ENCODE measurements around the gene JMJD6. TPM values are rescaled to one million over a fixed set of nuclear protein-coding genes. Genes with fewer than 3 reads are reported as not detected.

Gene JMJD6
- total and polyA plus RNA-seq, 2 of the 8 experiments (the other 6 are each of a cell fraction or from before 2014, with no cell fraction given) = 8.6 to 18.6 TPM

DNA sequence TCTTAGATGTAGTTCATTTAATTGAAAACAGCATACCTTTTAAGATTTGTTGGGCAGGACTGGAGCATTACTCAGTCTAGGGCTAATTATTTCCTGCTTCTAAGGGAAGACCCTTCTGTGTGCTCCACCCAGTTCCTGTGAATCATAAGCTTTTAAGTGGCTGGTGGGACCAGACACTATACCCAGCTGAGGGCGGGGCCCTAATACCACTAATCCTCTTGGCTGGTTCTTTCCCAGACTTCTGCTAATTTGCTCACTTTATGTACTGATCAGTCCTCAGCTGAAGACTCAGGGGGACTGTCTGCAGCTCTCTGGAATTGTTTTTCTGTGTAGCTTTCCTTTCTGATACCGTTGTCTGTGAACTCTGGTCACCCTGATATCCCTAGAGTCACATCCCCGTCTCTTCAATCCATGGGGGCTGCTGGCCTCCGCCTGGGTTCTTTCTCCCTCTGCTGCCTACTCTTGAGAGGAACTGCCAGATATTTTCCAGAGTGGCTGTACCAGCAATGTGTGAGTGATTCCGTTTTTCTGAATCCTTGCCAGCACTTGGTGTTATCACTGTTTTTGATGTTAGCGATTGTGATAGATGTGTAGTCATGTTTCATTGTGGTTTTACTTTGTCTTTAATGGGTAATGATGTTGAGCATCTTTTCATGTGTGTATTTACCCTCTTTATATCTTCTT is 46.6 kb upstream of the JMJD6 start:
- H4K5ac ChIP-seq (ENCODE audit: insufficient read length, low read depth, low read length) = no peak overlapping the region
- H3K79me2 ChIP-seq (ENCODE audit: control insufficient read depth in 1 of 2, insufficient read depth in 2 of 2, low read length in 2 of 2) = no peaks in the 10 kb centered on the region
- H3K14ac ChIP-seq (ENCODE audit: insufficient read length) = no peak overlapping the region
- no peaks in the 10 kb centered on the region for H3K4me1 ChIP-seq (replicated peaks in 1 of 4; ENCODE audit: control insufficient read depth in 3 of 4, insufficient read depth in 4 of 4, low read length in 3 of 4)
- no peak overlapping the region for H2BK5ac ChIP-seq (ENCODE audit: low read depth, low read length)
- H3K9me3 ChIP-seq (ENCODE audit: insufficient read depth in 2 of 2, low read depth in 1 of 2, low read length in 1 of 2) = no peaks in the 10 kb centered on the region
- no peak overlapping the region for H3K56ac ChIP-seq (replicated peaks; ENCODE audit: insufficient read length, low read depth, low read length)
- H4K8ac ChIP-seq (ENCODE audit: extremely low read depth, insufficient read depth, low read length) = no peak overlapping the region
- no peaks in the 10 kb centered on the region for H3K27me3 ChIP-seq (replicated peaks in 1 of 4; ENCODE audit: control insufficient read depth in 3 of 4, extremely low read depth in 1 of 4, insufficient read depth in 3 of 4, low read length in 3 of 4)
- no peak overlapping the region for H3K4me2 ChIP-seq (ENCODE audit: insufficient read depth in 1 of 2, low read depth in 2 of 2, low read length in 2 of 2)
- H2BK20ac ChIP-seq (ENCODE audit: low read length) = no peak overlapping the region
- H2AK5ac ChIP-seq (ENCODE audit: low read depth, low read length) = no peak overlapping the region
- H3K4ac ChIP-seq (replicated peaks; ENCODE audit: insufficient read length, low read depth, low read length) = no peak overlapping the region
- no peak overlapping the region for H3K9ac ChIP-seq (replicated peaks in 1 of 4; ENCODE audit: extremely low read depth in 1 of 4, low read depth in 3 of 4, low read length in 3 of 4)
- H3K27ac ChIP-seq (ENCODE audit: low read depth, low read length) = no peak overlapping the region
- no peaks in the 10 kb centered on the region for H3K23me2 ChIP-seq (ENCODE audit: low read depth, low read length)
- DNase-seq (ENCODE audit: low read depth in 1 of 2, low spot score in 2 of 2) = no peak
- no peak overlapping the region for H3K18ac ChIP-seq (ENCODE audit: extremely low read depth, low read length)
- 81% methylated on average over 6 of the region's 6 CpGs; no CpG with 5 or more reads in 1 of the 2 experiments for WGBS, 2 experiments (ENCODE audit: extremely low coverage in 1 of 2, insufficient coverage in 1 of 2, insufficient read length in 1 of 2, insufficient replicate concordance in 2 of 2, low coverage in 1 of 2, low lambda C conversion rate in 2 of 2, missing lambda C conversion rate in 1 of 2)
- H3K4me3 ChIP-seq (ENCODE audit: extremely low read depth in 1 of 4, insufficient read depth in 2 of 4, low read depth in 3 of 4, low read length in 4 of 4) = no peak overlapping the region
- TF ChIP-seq, protein P1, sequence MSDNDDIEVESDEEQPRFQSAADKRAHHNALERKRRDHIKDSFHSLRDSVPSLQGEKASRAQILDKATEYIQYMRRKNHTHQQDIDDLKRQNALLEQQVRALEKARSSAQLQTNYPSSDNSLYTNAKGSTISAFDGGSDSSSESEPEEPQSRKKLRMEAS (IDR thresholded peaks at IDR 0.05) = no peak
- H4K20me1 ChIP-seq (replicated peaks in 1 of 2; ENCODE audit: control insufficient read depth in 1 of 2, insufficient read depth in 2 of 2, low read length in 2 of 2) = peaks cover 0 to 2% of the 10 kb centered on the region in 2 experiments
- no peak overlapping the region for H3K23ac ChIP-seq (ENCODE audit: insufficient read length)
- H2AFZ ChIP-seq (ENCODE audit: low read length) = no peak overlapping the region
- no peak overlapping the region for H4K91ac ChIP-seq (replicated peaks; ENCODE audit: insufficient read length, low read length)
- H2BK12ac ChIP-seq (ENCODE audit: low read depth, low read length) = no peak overlapping the region
- H2BK120ac ChIP-seq (replicated peaks; ENCODE audit: low read depth, low read length) = no peak overlapping the region
- no peak overlapping the region for H2BK15ac ChIP-seq (ENCODE audit: low read length)
- no peaks in the 10 kb centered on the region for H3K79me1 ChIP-seq (ENCODE audit: low read depth, low read length)
- ChIA-PET CTCF (ENCODE audit: partially characterized antibody) (interaction anchor here (0.6 to 1.0 kb wide), 4 partner anchors 48 to 292 kb away, joined by 3 to 4 read pairs (median 3); no protein-coding TSS in a partner anchor), POLR2A (ENCODE audit: partially characterized antibody) (interaction anchor here (0.9 to 1.1 kb wide), 2 partner anchors 36 to 45 kb away, joined by 3 to 5 read pairs; no protein-coding TSS in a partner anchor)
- H3K36me3 ChIP-seq (ENCODE audit: control insufficient read depth in 2 of 4, insufficient read depth in 4 of 4, low read length in 3 of 4) = peaks cover 0 to 23% (median 4%) of the 10 kb centered on the region in 4 experiments; a peak in 5 of 8 replicates
- no peak for FAIRE-seq

Data from H1 (cell line).